CD4-positive, alpha-beta T cell (primary cell): ENCODE measurements around the gene ADGRD2. TPM values are rescaled to one million over a fixed set of nuclear protein-coding genes. Genes with fewer than 3 reads are reported as not detected.

ENCODE experiments used
- ATAC-seq: fragments of 200-7000 bp; cut with Tn5 transposase; one replicate; pipeline ENCODE4 v1.10.0; 2022; ENCODE audit warnings: mild to moderate bottlenecking; ENCODE audit not compliant: poor library complexity
- CTCF ChIA-PET: fragments of 350-600 bp; sonication (Branson Sonifier 250); formaldehyde crosslinking; loops from one replicate; lab custom pipeline; 2021; ENCODE audit warnings: antibody characterized with exemption, inconsistent platforms; lab: Charles Lee
- POLR2A ChIA-PET: fragments of 350-600 bp; sonication (Branson Sonifier 250); formaldehyde crosslinking; loops from one replicate; lab custom pipeline; 2021; ENCODE audit warnings: antibody characterized with exemption, inconsistent platforms; lab: Charles Lee
- DNase-seq, 14 experiments: peaks; one replicate each; pipeline ENCODE4 v3.0.0-alpha.2; 2013 to 2020; ENCODE audit warnings: mixed read lengths in 2 of 14
- H3K27ac ChIP-seq, 2 donors: one replicate each; pipeline versions ENCODE4 v1.5.1 to v1.7.0; 2013; ENCODE audit warnings: low read length in 2 of 2, low read depth in 1 of 2, mild to moderate bottlenecking in 1 of 2
- H3K27me3 ChIP-seq, 2 experiments: 1 replicate in 1 of 2; 2 replicates in 1 of 2; pipeline versions ENCODE4 v1.6.1 to v1.7.0; 2013; ENCODE audit warnings: low read length in 2 of 2, control low read depth in 1 of 2, mild to moderate bottlenecking in 1 of 2, moderate library complexity in 1 of 2; ENCODE audit not compliant: insufficient read depth in 2 of 2, control insufficient read depth in 1 of 2
- H3K36me3 ChIP-seq: one replicate; pipeline ENCODE4 v1.6.1; 2013; ENCODE audit warnings: low read length, control low read depth; ENCODE audit not compliant: insufficient read depth
- H3K4me1 ChIP-seq: one replicate; pipeline ENCODE4 v1.6.1; 2013; ENCODE audit warnings: low read length, control low read depth; ENCODE audit not compliant: insufficient read depth
- H3K4me3 ChIP-seq: one replicate; pipeline ENCODE4 v1.5.1; 2013; ENCODE audit warnings: mild to moderate bottlenecking, low read length, moderate library complexity
- H3K9me3 ChIP-seq, 2 experiments: 1 replicate in 1 of 2; 2 replicates in 1 of 2; pipeline versions ENCODE4 v1.6.1 to v1.7.0; 2013; ENCODE audit warnings: low read length in 2 of 2, mild to moderate bottlenecking in 2 of 2, control low read depth in 1 of 2, moderate library complexity in 1 of 2; ENCODE audit not compliant: control insufficient read depth in 1 of 2, insufficient read depth in 1 of 2
- H3K27ac Mint-ChIP-seq: one replicate; pipeline ENCODE4 v1.8.0; 2020; ENCODE audit warnings: mixed read lengths
- H3K27me3 Mint-ChIP-seq: one replicate; pipeline ENCODE4 v1.8.0; 2021; ENCODE audit warnings: mixed read lengths
- H3K36me3 Mint-ChIP-seq: one replicate; pipeline ENCODE4 v1.8.0; 2021; ENCODE audit warnings: low read depth, mixed read lengths
- H3K4me1 Mint-ChIP-seq: one replicate; pipeline ENCODE4 v1.8.0; 2021; ENCODE audit warnings: low read depth, mixed read lengths
- H3K4me3 Mint-ChIP-seq: one replicate; pipeline ENCODE4 v1.8.0; 2020; ENCODE audit warnings: mild to moderate bottlenecking, mixed read lengths
- H3K9me3 Mint-ChIP-seq: one replicate; pipeline ENCODE4 v1.8.0; 2020; ENCODE audit warnings: mixed read lengths
- CTCF ChIP-seq: fragments of 200-600 bp; IDR thresholded peaks from one replicate; pipeline ENCODE4 v1.8.0; 2022; ENCODE audit warnings: antibody characterized with exemption, mild to moderate bottlenecking
- intact Hi-C, 2 experiments: fragments of 100-400 bp; cut with DNase I in 1 of 2; cut with micrococcal nuclease in 1 of 2; formaldehyde crosslinking; loops; one replicate each; pipeline versions ENCODE4 v1.15.1 to v1.9.0; 2023 to 2025; cut with DNase I, micrococcal nuclease
- polyA plus RNA-seq, 2 donors: library from polyadenylated mRNA; unstranded; fragments of 120-200 nt; gene quantifications; one replicate each; pipeline ENCODE4 v1.2.1, GENCODE V29; 2013
- total RNA-seq, 174 experiments: library from RNA in 2 of 174; stranded (reverse) in 2 of 174; gene quantifications; one replicate each; pipeline ENCODE4 v1.2.3 and lab custom pipeline; 2021 to 2026

The ADGRD2 gene
- not detected for total RNA-seq
- not detected for polyA plus RNA-seq (2013, experiment 1 of 2)
- polyA plus RNA-seq (2013, experiment 2 of 2), result not detected
- 0 to 0.13 (median 0) reads per million in 172 experiments for total RNA-seq (lab: John Stamatoyannopoulos, UW)

GRCh38 chr9:124450241-124450924 lies at the start of gene ADGRD2:
Gene ADGRD2, plus strand, starts transcription at chr9:124450451. Its CDS starts 1,216 bp downstream, at chr9:124451667.
- Mint-ChIP-seq H3K27ac (no peak within 1 kb of the TSS), H3K4me1 (no peaks in the 10 kb centered on the region), H3K36me3 (no peaks in the 10 kb centered on the region), H3K4me3 (no peak within 1 kb of the TSS), H3K9me3 (no peaks in the 10 kb centered on the region), H3K27me3 (peaks cover 53% of the 10 kb centered on the region)
- peaks cover 27 to 38% of the 10 kb centered on the region in 2 experiments for H3K27me3 ChIP-seq
- ChIA-PET CTCF (no interaction called here), POLR2A (no interaction called here)
- ATAC-seq (no peak), DNase-seq (peak in 1 of 14 experiments; percentile 8)
- TF ChIP-seq CTCF, result no peak
- intact Hi-C loops, result no loop called here
- no peaks in the 10 kb centered on the region for H3K36me3 ChIP-seq
- H3K4me1 ChIP-seq, result peaks cover 4% of the 10 kb centered on the region
- H3K27ac ChIP-seq, result no peak within 1 kb of the TSS
- H3K9me3 ChIP-seq, result no peaks in the 10 kb centered on the region
- no peak within 1 kb of the TSS for H3K4me3 ChIP-seq

GRCh38 chr9:124403246-124403645 lies 47.0 kb upstream of the ADGRD2 start:
- CTCF ChIA-PET, result no interaction called here
- peaks cover 38% of the 10 kb centered on the region for H3K4me1 Mint-ChIP-seq
- POLR2A ChIA-PET, result no interaction called here

GRCh38 chr9:124409410-124409809 lies 40.8 kb upstream of the ADGRD2 start:
- no peak for DNase-seq
- H3K4me1 ChIP-seq, result peaks cover 2% of the 10 kb centered on the region
- Mint-ChIP-seq H3K27me3 (no peaks in the 10 kb centered on the region), H3K9me3 (no peaks in the 10 kb centered on the region), H3K4me1 (peaks cover 33% of the 10 kb centered on the region), H3K4me3 (no peak overlapping the region), H3K36me3 (peaks cover 95% of the 10 kb centered on the region), H3K27ac (no peak overlapping the region)
- no peak for TF ChIP-seq CTCF
- H3K27ac ChIP-seq, result no peak overlapping the region
- peaks cover 93% of the 10 kb centered on the region for H3K36me3 ChIP-seq
- no peaks in the 10 kb centered on the region for H3K9me3 ChIP-seq
- no peak overlapping the region for H3K4me3 ChIP-seq
- ChIA-PET CTCF (no interaction called here), POLR2A (no interaction called here)
- no peak for ATAC-seq
- no peaks in the 10 kb centered on the region for H3K27me3 ChIP-seq
- intact Hi-C loops, result no loop called here

More at GRCh38 chr9:124403246-124403645, 47.0 kb upstream of the ADGRD2 start:
- H3K27me3 Mint-ChIP-seq, result no peaks in the 10 kb centered on the region
- no peak for TF ChIP-seq CTCF
- peaks cover 96% of the 10 kb centered on the region for H3K36me3 Mint-ChIP-seq
- DNase-seq, result no peak
- H3K27me3 ChIP-seq, result no peaks in the 10 kb centered on the region
- peaks cover 3% of the 10 kb centered on the region for H3K4me1 ChIP-seq
- H3K4me3 Mint-ChIP-seq, result no peak overlapping the region
- H3K9me3 ChIP-seq, result no peaks in the 10 kb centered on the region
- no peak overlapping the region for H3K27ac Mint-ChIP-seq
- no peak overlapping the region for H3K27ac ChIP-seq
- ATAC-seq, result no peak
- no peak overlapping the region for H3K4me3 ChIP-seq
- no peaks in the 10 kb centered on the region for H3K9me3 Mint-ChIP-seq
- peaks cover 83% of the 10 kb centered on the region for H3K36me3 ChIP-seq
- intact Hi-C loops, result no loop called here
